Keratinocyte (primary cell): ENCODE measurements around the gene RBFOX2. TPM values are rescaled to one million over a fixed set of nuclear protein-coding genes. Genes with fewer than 3 reads are reported as not detected.

Experiments
- DNase-seq: peaks from one replicate; pipeline ENCODE4 v3.0.0-alpha.2; 2011; ENCODE audit warnings: low read depth, missing footprints, low spot score
- FAIRE-seq: peaks from 2 replicates; lab custom pipeline; 2011; peaks lifted over from hg19 to GRCh38; lab: Jason Lieb, UNC
- H2AFZ ChIP-seq: 2 replicates; pipeline ENCODE4 v1.6.0; 2012; ENCODE audit warnings: low read length, control low read depth, inconsistent platforms; ENCODE audit not compliant: control insufficient read depth
- H3K27ac ChIP-seq: 2 replicates; pipeline ENCODE4 v1.5.1; 2011; ENCODE audit warnings: low read length; ENCODE audit not compliant: control insufficient read depth, insufficient read depth
- H3K27me3 ChIP-seq: 3 replicates; pipeline ENCODE4 v1.6.0; 2011; ENCODE audit warnings: low read length; ENCODE audit not compliant: control insufficient read depth, insufficient read depth; ENCODE audit errors: extremely low read depth
- H3K36me3 ChIP-seq, 2 experiments: 2 replicates in 1 of 2; 3 replicates in 1 of 2; pipeline ENCODE4 v1.5.1; 2011; ENCODE audit warnings: low read length in 2 of 2, mild to moderate bottlenecking in 1 of 2; ENCODE audit not compliant: control insufficient read depth in 2 of 2, insufficient read depth in 2 of 2; ENCODE audit errors: extremely low read depth in 1 of 2
- H3K4me1 ChIP-seq: 3 replicates; pipeline ENCODE4 v1.5.1; 2011; ENCODE audit warnings: low read length; ENCODE audit not compliant: control insufficient read depth, insufficient read depth; ENCODE audit errors: extremely low read depth
- H3K4me2 ChIP-seq: 3 replicates; pipeline ENCODE4 v1.6.0; 2011; ENCODE audit warnings: low read depth, low read length; ENCODE audit not compliant: control insufficient read depth, insufficient read depth; ENCODE audit errors: extremely low read depth
- H3K4me3 ChIP-seq, 3 experiments: fragments of 200-600 bp in 1 of 3; sonication (generic) in 1 of 3; 2 replicates in 2 of 3; 3 replicates in 1 of 3; pipeline ENCODE4 v1.5.1; 2011 to 2016; ENCODE audit warnings: low read length in 3 of 3, mild to moderate bottlenecking in 3 of 3, control low read depth in 2 of 3, inconsistent platforms in 1 of 3, low read depth in 1 of 3, mixed read lengths in 1 of 3, mixed run types in 1 of 3, moderate library complexity in 1 of 3; ENCODE audit not compliant: control insufficient read depth in 2 of 3, insufficient read depth in 2 of 3; ENCODE audit errors: extremely low read depth in 1 of 3
- H3K79me2 ChIP-seq: 2 replicates; pipeline ENCODE4 v1.6.0; 2012; ENCODE audit warnings: low read length; ENCODE audit not compliant: control insufficient read depth, insufficient read depth
- H3K9ac ChIP-seq: 3 replicates; pipeline ENCODE4 v1.6.0; 2011; ENCODE audit warnings: low read length; ENCODE audit not compliant: control insufficient read depth, insufficient read depth; ENCODE audit errors: extremely low read depth
- H3K9me1 ChIP-seq: 3 replicates; pipeline ENCODE4 v1.6.0; 2011; ENCODE audit warnings: low read length; ENCODE audit not compliant: control insufficient read depth, insufficient read depth; ENCODE audit errors: extremely low read depth
- H3K9me3 ChIP-seq: 2 replicates; pipeline ENCODE4 v1.5.1; 2012; ENCODE audit warnings: low read depth, low read length; ENCODE audit not compliant: control insufficient read depth
- H4K20me1 ChIP-seq: 3 replicates; pipeline ENCODE4 v1.6.0; 2011; ENCODE audit warnings: low read length; ENCODE audit not compliant: control insufficient read depth, insufficient read depth; ENCODE audit errors: extremely low read depth
- CTCF ChIP-seq, 3 experiments: IDR thresholded peaks in 1 of 3; conservative IDR thresholded peaks in 1 of 3; optimal IDR thresholded peaks in 1 of 3; 2 replicates in 2 of 3; 3 replicates in 1 of 3; pipeline versions ENCODE3 to v1.5.1; 2011; ENCODE audit warnings: low read length in 3 of 3, mild to moderate bottlenecking in 3 of 3, moderate library complexity in 2 of 3, control low read depth in 1 of 3, inconsistent platforms in 1 of 3; ENCODE audit not compliant: insufficient read depth in 2 of 3; ENCODE audit errors: extremely low read depth in 1 of 3
- EZH2 ChIP-seq: IDR thresholded peaks from one replicate; pipeline ENCODE4 v1.6.1; 2012; ENCODE audit warnings: inconsistent platforms, mild to moderate bottlenecking, low read length, moderate library complexity
- dilution Hi-C: fragments of 300-500 bp; cut with MboI; formaldehyde crosslinking; loops from one replicate; pipeline ENCODE4 v1.7.0; 2020; ENCODE audit warnings: low sequenced_read_pairs; ENCODE audit not compliant: extremely low pct_ligation_motif_present
- polyA plus RNA-seq, 5 experiments: library from polyadenylated mRNA; depleted of rRNA in 3 of 5; stranded (reverse) in 3 of 5; stranded (forward) in 1 of 5; unstranded in 1 of 5; fragments of >200 nt; gene quantifications; 1 replicate in 1 of 5; 2 replicates in 3 of 5; 3 replicates in 1 of 5; pipeline versions ENCODE4 v1.2.1 to v1.2.3, GENCODE V29; 2011 to 2012; ENCODE audit warnings: missing spikeins in 2 of 5, low read depth in 1 of 5, low replicate concordance in 1 of 5

RBFOX2 gene
- polyA plus RNA-seq, 1 donor (not counting 4 experiments of a cell fraction or from before 2014, with no cell fraction given) = 118 TPM

- FAIRE-seq = no peak
Observed at GRCh38 chr22:35905894-35906293, 122.7 kb downstream of the RBFOX2 start.

GRCh38 chr22:35904752-35905151 is 123.9 kb downstream of the RBFOX2 start:
- H3K27ac ChIP-seq = no peak overlapping the region

More at GRCh38 chr22:35905894-35906293, 122.7 kb downstream of the RBFOX2 start:
- Histone ChIP-seq H3K27ac (no peak overlapping the region), H3K9ac (no peak overlapping the region), H3K9me3 (no peaks in the 10 kb centered on the region), H2AFZ (no peak overlapping the region), H3K79me2 (peaks cover 52% of the 10 kb centered on the region), H4K20me1 (no peaks in the 10 kb centered on the region), H3K36me3 (no peaks in the 10 kb centered on the region), H3K9me1 (no peaks in the 10 kb centered on the region), H3K4me3 (no peak overlapping the region), H3K27me3 (no peaks in the 10 kb centered on the region), H3K4me2 (no peak overlapping the region), H3K4me1 (peaks cover 53% of the 10 kb centered on the region)
- TF ChIP-seq CTCF (optimal IDR thresholded peaks at IDR 0.05 in 1 of 3, IDR thresholded peaks at IDR 0.05 in 1 of 3, conservative IDR thresholded peaks at IDR 0.05 in 1 of 3; ENCODE audit: extremely low read depth in 1 of 3, insufficient read depth in 2 of 3, low read length in 3 of 3) (no peak), EZH2 (no peak)
- DNase-seq = no peak
- dilution Hi-C loops = no loop called here

More at GRCh38 chr22:35904752-35905151, 123.9 kb downstream of the RBFOX2 start:
- peak overlapping the region; percentile 18 for H3K4me2 ChIP-seq
- H3K4me3 ChIP-seq = no peak overlapping the region
- no peak for TF ChIP-seq EZH2
- no peak for TF ChIP-seq CTCF (optimal IDR thresholded peaks at IDR 0.05 in 1 of 3, IDR thresholded peaks at IDR 0.05 in 1 of 3, conservative IDR thresholded peaks at IDR 0.05 in 1 of 3; ENCODE audit: extremely low read depth in 1 of 3, insufficient read depth in 2 of 3, low read length in 3 of 3)
- no peaks in the 10 kb centered on the region for H4K20me1 ChIP-seq
- H3K9me1 ChIP-seq = no peaks in the 10 kb centered on the region
- H3K27me3 ChIP-seq = no peaks in the 10 kb centered on the region
- FAIRE-seq (no peak), DNase-seq (no peak)
- H3K4me1 ChIP-seq = peaks cover 55% of the 10 kb centered on the region
- H3K9ac ChIP-seq = no peak overlapping the region
- no peak overlapping the region for H2AFZ ChIP-seq
- H3K36me3 ChIP-seq = no peaks in the 10 kb centered on the region
- H3K9me3 ChIP-seq = no peaks in the 10 kb centered on the region
- dilution Hi-C loops = no loop called here
- H3K79me2 ChIP-seq = peaks cover 50% of the 10 kb centered on the region
